Measurements from ENCODE around the gene C1orf105. TPM values are rescaled to one million over a fixed set of nuclear protein-coding genes. Genes with fewer than 3 reads are reported as not detected.

The C1orf105 gene
- total and polyA plus RNA-seq, 2 experiments from 2014 or later, result not detected

DNA sequence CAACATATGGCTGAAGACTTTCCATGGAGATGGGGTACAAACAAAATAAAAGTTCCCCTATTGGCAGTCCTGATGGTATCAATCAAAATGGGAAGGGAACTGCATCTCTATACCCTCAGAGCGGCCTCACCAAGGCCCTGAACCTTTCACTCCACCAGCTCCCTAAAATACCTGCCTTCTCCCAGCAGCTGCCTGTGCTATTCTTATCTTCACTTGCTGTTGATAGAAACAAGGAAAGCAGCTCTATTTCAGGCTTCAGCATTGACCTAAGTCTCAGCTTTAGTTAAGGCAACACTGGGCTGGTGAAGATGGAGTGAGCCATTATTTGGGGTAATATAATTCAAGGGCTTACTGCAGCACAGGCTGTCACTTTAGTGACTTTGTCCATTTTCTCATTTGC lies 45.1 kb downstream of the C1orf105 start:
- no peaks in the 10 kb centered on the region for H3F3A ChIP-seq (replicated peaks; ENCODE audit: low read depth)
- DNase-seq (ENCODE audit: low spot score) (no peak), ATAC-seq (no peak)
- no peaks in the 10 kb centered on the region for H3K36me3 Mint-ChIP-seq (ENCODE audit: low read depth)
- no peak overlapping the region for H3K27ac Mint-ChIP-seq
- H3K4me3 ChIP-seq, result no peak overlapping the region
- H3K79me2 ChIP-seq (replicated peaks; ENCODE audit: insufficient read depth), result no peaks in the 10 kb centered on the region
- TF ChIP-seq, protein P1, sequence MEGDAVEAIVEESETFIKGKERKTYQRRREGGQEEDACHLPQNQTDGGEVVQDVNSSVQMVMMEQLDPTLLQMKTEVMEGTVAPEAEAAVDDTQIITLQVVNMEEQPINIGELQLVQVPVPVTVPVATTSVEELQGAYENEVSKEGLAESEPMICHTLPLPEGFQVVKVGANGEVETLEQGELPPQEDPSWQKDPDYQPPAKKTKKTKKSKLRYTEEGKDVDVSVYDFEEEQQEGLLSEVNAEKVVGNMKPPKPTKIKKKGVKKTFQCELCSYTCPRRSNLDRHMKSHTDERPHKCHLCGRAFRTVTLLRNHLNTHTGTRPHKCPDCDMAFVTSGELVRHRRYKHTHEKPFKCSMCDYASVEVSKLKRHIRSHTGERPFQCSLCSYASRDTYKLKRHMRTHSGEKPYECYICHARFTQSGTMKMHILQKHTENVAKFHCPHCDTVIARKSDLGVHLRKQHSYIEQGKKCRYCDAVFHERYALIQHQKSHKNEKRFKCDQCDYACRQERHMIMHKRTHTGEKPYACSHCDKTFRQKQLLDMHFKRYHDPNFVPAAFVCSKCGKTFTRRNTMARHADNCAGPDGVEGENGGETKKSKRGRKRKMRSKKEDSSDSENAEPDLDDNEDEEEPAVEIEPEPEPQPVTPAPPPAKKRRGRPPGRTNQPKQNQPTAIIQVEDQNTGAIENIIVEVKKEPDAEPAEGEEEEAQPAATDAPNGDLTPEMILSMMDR (conservative IDR thresholded peaks at IDR 0.05; ENCODE audit: low read depth in 2 of 2), result no peak
- TF ChIP-seq EZH2phosphoT487 (IDR thresholded peaks at IDR 0.05; ENCODE audit: unreplicated experiment), result no peak
- no peak for TF ChIP-seq NANOG (IDR thresholded peaks at IDR 0.05; ENCODE audit: borderline replicate concordance)
- TF ChIP-seq STAT1 (IDR thresholded peaks at IDR 0.05; ENCODE audit: unreplicated experiment), result no peak
- TF ChIP-seq, protein P2, sequence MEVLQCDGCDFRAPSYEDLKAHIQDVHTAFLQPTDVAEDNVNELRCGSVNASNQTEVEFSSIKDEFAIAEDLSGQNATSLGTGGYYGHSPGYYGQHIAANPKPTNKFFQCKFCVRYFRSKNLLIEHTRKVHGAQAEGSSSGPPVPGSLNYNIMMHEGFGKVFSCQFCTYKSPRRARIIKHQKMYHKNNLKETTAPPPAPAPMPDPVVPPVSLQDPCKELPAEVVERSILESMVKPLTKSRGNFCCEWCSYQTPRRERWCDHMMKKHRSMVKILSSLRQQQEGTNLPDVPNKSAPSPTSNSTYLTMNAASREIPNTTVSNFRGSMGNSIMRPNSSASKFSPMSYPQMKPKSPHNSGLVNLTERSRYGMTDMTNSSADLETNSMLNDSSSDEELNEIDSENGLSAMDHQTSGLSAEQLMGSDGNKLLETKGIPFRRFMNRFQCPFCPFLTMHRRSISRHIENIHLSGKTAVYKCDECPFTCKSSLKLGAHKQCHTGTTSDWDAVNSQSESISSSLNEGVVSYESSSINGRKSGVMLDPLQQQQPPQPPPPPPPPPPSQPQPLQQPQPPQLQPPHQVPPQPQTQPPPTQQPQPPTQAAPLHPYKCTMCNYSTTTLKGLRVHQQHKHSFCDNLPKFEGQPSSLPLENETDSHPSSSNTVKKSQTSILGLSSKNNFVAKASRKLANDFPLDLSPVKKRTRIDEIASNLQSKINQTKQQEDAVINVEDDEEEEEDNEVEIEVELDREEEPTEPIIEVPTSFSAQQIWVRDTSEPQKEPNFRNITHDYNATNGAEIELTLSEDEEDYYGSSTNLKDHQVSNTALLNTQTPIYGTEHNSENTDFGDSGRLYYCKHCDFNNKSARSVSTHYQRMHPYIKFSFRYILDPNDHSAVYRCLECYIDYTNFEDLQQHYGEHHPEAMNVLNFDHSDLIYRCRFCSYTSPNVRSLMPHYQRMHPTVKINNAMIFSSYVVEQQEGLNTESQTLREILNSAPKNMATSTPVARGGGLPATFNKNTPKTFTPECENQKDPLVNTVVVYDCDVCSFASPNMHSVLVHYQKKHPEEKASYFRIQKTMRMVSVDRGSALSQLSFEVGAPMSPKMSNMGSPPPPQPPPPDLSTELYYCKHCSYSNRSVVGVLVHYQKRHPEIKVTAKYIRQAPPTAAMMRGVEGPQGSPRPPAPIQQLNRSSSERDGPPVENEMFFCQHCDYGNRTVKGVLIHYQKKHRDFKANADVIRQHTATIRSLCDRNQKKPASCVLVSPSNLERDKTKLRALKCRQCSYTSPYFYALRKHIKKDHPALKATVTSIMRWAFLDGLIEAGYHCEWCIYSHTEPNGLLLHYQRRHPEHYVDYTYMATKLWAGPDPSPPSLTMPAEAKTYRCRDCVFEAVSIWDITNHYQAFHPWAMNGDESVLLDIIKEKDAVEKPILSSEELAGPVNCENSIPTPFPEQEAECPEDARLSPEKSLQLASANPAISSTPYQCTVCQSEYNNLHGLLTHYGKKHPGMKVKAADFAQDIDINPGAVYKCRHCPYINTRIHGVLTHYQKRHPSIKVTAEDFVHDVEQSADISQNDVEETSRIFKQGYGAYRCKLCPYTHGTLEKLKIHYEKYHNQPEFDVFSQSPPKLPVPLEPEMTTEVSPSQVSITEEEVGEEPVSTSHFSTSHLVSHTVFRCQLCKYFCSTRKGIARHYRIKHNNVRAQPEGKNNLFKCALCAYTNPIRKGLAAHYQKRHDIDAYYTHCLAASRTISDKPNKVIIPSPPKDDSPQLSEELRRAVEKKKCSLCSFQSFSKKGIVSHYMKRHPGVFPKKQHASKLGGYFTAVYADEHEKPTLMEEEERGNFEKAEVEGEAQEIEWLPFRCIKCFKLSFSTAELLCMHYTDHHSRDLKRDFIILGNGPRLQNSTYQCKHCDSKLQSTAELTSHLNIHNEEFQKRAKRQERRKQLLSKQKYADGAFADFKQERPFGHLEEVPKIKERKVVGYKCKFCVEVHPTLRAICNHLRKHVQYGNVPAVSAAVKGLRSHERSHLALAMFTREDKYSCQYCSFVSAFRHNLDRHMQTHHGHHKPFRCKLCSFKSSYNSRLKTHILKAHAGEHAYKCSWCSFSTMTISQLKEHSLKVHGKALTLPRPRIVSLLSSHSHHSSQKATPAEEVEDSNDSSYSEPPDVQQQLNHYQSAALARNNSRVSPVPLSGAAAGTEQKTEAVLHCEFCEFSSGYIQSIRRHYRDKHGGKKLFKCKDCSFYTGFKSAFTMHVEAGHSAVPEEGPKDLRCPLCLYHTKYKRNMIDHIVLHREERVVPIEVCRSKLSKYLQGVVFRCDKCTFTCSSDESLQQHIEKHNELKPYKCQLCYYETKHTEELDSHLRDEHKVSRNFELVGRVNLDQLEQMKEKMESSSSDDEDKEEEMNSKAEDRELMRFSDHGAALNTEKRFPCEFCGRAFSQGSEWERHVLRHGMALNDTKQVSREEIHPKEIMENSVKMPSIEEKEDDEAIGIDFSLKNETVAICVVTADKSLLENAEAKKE (CRISPR knock-in tag; IDR thresholded peaks at IDR 0.05), result no peak
- TF ChIP-seq POLR2AphosphoS5 (IDR thresholded peaks at IDR 0.05; ENCODE audit: low read depth), result no peak
- no peak for TF ChIP-seq CREB1 (CRISPR knock-in tag; IDR thresholded peaks at IDR 0.05; ENCODE audit: low read depth)
- TF ChIP-seq, protein P3, sequence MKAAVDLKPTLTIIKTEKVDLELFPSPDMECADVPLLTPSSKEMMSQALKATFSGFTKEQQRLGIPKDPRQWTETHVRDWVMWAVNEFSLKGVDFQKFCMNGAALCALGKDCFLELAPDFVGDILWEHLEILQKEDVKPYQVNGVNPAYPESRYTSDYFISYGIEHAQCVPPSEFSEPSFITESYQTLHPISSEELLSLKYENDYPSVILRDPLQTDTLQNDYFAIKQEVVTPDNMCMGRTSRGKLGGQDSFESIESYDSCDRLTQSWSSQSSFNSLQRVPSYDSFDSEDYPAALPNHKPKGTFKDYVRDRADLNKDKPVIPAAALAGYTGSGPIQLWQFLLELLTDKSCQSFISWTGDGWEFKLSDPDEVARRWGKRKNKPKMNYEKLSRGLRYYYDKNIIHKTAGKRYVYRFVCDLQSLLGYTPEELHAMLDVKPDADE (IDR thresholded peaks at IDR 0.05), result no peak
- TF ChIP-seq, protein P4, sequence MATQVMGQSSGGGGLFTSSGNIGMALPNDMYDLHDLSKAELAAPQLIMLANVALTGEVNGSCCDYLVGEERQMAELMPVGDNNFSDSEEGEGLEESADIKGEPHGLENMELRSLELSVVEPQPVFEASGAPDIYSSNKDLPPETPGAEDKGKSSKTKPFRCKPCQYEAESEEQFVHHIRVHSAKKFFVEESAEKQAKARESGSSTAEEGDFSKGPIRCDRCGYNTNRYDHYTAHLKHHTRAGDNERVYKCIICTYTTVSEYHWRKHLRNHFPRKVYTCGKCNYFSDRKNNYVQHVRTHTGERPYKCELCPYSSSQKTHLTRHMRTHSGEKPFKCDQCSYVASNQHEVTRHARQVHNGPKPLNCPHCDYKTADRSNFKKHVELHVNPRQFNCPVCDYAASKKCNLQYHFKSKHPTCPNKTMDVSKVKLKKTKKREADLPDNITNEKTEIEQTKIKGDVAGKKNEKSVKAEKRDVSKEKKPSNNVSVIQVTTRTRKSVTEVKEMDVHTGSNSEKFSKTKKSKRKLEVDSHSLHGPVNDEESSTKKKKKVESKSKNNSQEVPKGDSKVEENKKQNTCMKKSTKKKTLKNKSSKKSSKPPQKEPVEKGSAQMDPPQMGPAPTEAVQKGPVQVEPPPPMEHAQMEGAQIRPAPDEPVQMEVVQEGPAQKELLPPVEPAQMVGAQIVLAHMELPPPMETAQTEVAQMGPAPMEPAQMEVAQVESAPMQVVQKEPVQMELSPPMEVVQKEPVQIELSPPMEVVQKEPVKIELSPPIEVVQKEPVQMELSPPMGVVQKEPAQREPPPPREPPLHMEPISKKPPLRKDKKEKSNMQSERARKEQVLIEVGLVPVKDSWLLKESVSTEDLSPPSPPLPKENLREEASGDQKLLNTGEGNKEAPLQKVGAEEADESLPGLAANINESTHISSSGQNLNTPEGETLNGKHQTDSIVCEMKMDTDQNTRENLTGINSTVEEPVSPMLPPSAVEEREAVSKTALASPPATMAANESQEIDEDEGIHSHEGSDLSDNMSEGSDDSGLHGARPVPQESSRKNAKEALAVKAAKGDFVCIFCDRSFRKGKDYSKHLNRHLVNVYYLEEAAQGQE (IDR thresholded peaks at IDR 0.05; ENCODE audit: unreplicated experiment), result no peak
- TF ChIP-seq ZNF331 (CRISPR knock-in tag; IDR thresholded peaks at IDR 0.05; ENCODE audit: low read depth), result no peak
- TF ChIP-seq JUNB (IDR thresholded peaks at IDR 0.05; ENCODE audit: unreplicated experiment), result no peak
- no peak for TF ChIP-seq EZH2 (IDR thresholded peaks at IDR 0.05; ENCODE audit: low read depth, unreplicated experiment)
- TF ChIP-seq ZNF114 (CRISPR knock-in tag; IDR thresholded peaks at IDR 0.05), result no peak
- H4K20me1 ChIP-seq (replicated peaks; ENCODE audit: insufficient read depth), result no peaks in the 10 kb centered on the region
- no peaks in the 10 kb centered on the region for H3K27me3 Mint-ChIP-seq (ENCODE audit: insufficient read depth, low read depth, poor library complexity)
- H3K27ac ChIP-seq (ENCODE audit: low read depth), result no peak overlapping the region
- no peaks in the 10 kb centered on the region for H3K9me3 Mint-ChIP-seq
- H2AFZ ChIP-seq, result no peak overlapping the region
- no peaks in the 10 kb centered on the region for H3K27me3 ChIP-seq (ENCODE audit: insufficient read depth)
- no peaks in the 10 kb centered on the region for H3K36me3 ChIP-seq (ENCODE audit: insufficient read depth)
- H3K9me2 ChIP-seq (ENCODE audit: insufficient read depth), result no peaks in the 10 kb centered on the region
- no peak overlapping the region for H3K4me2 ChIP-seq
- no peaks in the 10 kb centered on the region for H3K4me1 ChIP-seq (ENCODE audit: insufficient read depth)
- H3K4me1 Mint-ChIP-seq, result peaks cover 3% of the 10 kb centered on the region
- no peak overlapping the region for H3K4me3 Mint-ChIP-seq
